K562 (cell line): ENCODE results near the gene ZBTB9. TPM values are rescaled to one million over a fixed set of nuclear protein-coding genes. Genes with fewer than 3 reads are reported as not detected.
A peak's percentile ranks its signal among the peaks of the same experiment; 100 is the strongest.

Experiments used
- CTCFL ChIP-seq: IDR thresholded peaks from 2 replicates; pipeline ENCODE4 v1.6.1; 2011; ENCODE audit warnings: borderline replicate concordance, low read depth, mild to moderate bottlenecking, moderate library complexity, low read length; ENCODE audit not compliant: insufficient read depth, poor library complexity, severe bottlenecking
- FIP1L1 ChIP-seq: fragments of 200-400 bp; formaldehyde crosslinking; IDR thresholded peaks from 2 replicates; pipeline ENCODE4 v1.6.1; 2018; ENCODE audit warnings: mild to moderate bottlenecking, low read depth, low read length; ENCODE audit not compliant: poor library complexity, severe bottlenecking
- FOXK2 ChIP-seq, 2 experiments: fragments of 450-650 bp; IDR thresholded peaks in 1 of 2; conservative IDR thresholded peaks in 1 of 2; 2 replicates each; pipeline ENCODE4 v1.6.1; 2016; ENCODE audit warnings: low read depth in 2 of 2, mild to moderate bottlenecking in 1 of 2
- HDAC2 ChIP-seq: fragments of 450-650 bp; IDR thresholded peaks from 2 replicates; pipeline ENCODE4 v1.6.1; 2016; ENCODE audit warnings: mild to moderate bottlenecking
- LARP7 ChIP-seq: fragments of 450-650 bp; IDR thresholded peaks from 2 replicates; pipeline ENCODE4 v1.6.1; 2016
- MLLT1 ChIP-seq, 2 experiments: fragments of 450-650 bp; IDR thresholded peaks; 2 replicates each; pipeline ENCODE4 v1.6.1; 2016
- NCOA1 ChIP-seq: fragments of 450-650 bp; IDR thresholded peaks from 2 replicates; pipeline ENCODE4 v1.6.1; 2016; ENCODE audit warnings: low read depth
- NFRKB ChIP-seq: fragments of 450-650 bp; IDR thresholded peaks from 2 replicates; pipeline ENCODE4 v1.6.1; 2016; ENCODE audit warnings: low read depth
- POLR2H ChIP-seq: IDR thresholded peaks from 2 replicates; pipeline ENCODE4 v1.6.1; 2016; ENCODE audit warnings: missing genetic modification characterization, low read depth, mild to moderate bottlenecking, control low read depth, missing compliant biosample characterization, moderate library complexity
- RAD51 ChIP-seq: fragments of 450-650 bp; IDR thresholded peaks from 2 replicates; pipeline ENCODE4 v1.7.1; 2016; ENCODE audit warnings: low read depth, mild to moderate bottlenecking, borderline replicate concordance
- THAP12 ChIP-seq: fragments of 250-450 bp; sonication (Bioruptor Pico); IDR thresholded peaks from 2 replicates; pipeline ENCODE4 v1.9.0; 2021; ENCODE audit warnings: mild to moderate bottlenecking, inconsistent platforms
- THRB ChIP-seq: fragments of 450-650 bp; formaldehyde crosslinking; conservative IDR thresholded peaks from 2 replicates; pipeline ENCODE4 v1.4.0; 2022; ENCODE audit warnings: mild to moderate bottlenecking, missing genetic modification characterization
- ZBTB2 ChIP-seq: fragments of 450-650 bp; IDR thresholded peaks from 2 replicates; pipeline ENCODE4 v1.6.1; 2016; ENCODE audit warnings: antibody characterized with exemption
- ZBTB5 ChIP-seq: fragments of 450-650 bp; IDR thresholded peaks from 2 replicates; pipeline ENCODE4 v1.6.1; 2017; ENCODE audit warnings: antibody characterized with exemption
- polyA plus RNA-seq, 8 experiments: library from polyadenylated mRNA; depleted of rRNA in 4 of 8; stranded (reverse) in 5 of 8; unstranded in 3 of 8; fragments of >200 nt; fragmentation: Nextera tagmentation in 2 of 8; fragmentation: Illumina TruSeq in 1 of 8; extraction: Ambion mirVana in 2 of 8; extraction: Trizol in 1 of 8; gene quantifications; 2 replicates each; pipeline versions ENCODE4 v1.2.1 to v1.2.3, GENCODE V29; 2011 to 2014; ENCODE audit warnings: inconsistent platforms in 1 of 8, missing spikeins in 1 of 8
- total RNA-seq, 7 experiments: library from RNA; depleted of rRNA in 6 of 7; stranded (reverse); fragments of >200 nt in 6 of 7; fragmentation: Illumina TruSeq in 2 of 7; extraction: Trizol in 2 of 7; gene quantifications; 2 replicates each; pipeline versions ENCODE4 v1.2.1 to v1.2.3, GENCODE V29; 2011 to 2021; ENCODE audit warnings: low replicate concordance in 1 of 7

Gene ZBTB9
- total and polyA plus RNA-seq, 9 of the 15 experiments (the other 6 are each of a cell fraction or from before 2014, with no cell fraction given) = 1.9 to 19.5 (median 10.4) TPM

GRCh38 chr6:33424855-33425667 lies 29.3 kb upstream of the ZBTB9 start (continued):
- peak; percentile 22 for TF ChIP-seq CTCFL
- no peak for TF ChIP-seq POLR2H (tag)
- peak; percentile 6; the same call in 1 of the 2 replicates for TF ChIP-seq THRB (CRISPR knock-in tag)
- TF ChIP-seq NFRKB = peak; percentile 94
- TF ChIP-seq FIP1L1 = no peak
- TF ChIP-seq MLLT1 (IDR thresholded peaks at IDR 0.05) = peak in 1 of 2 experiments; percentile 81; a peak in 2 of 4 replicates
- TF ChIP-seq LARP7 = peak; percentile 92
- 0 out of 2 replicates have a peak, but pooled peaks have one; percentile 34 for TF ChIP-seq ZBTB2
- peak; percentile 75; the same call in 1 of the 2 replicates for TF ChIP-seq ZBTB5
- peak; percentile 43 for TF ChIP-seq RAD51
- TF ChIP-seq FOXK2 (conservative IDR thresholded peaks at IDR 0.05 in 1 of 2, IDR thresholded peaks at IDR 0.05 in 1 of 2; ENCODE audit: low read depth in 2 of 2) = peak in 1 of 2 experiments; percentile 53; a peak in 1 of 4 replicates
- peak; percentile 38; the same call in 1 of the 2 replicates for TF ChIP-seq THAP12 (CRISPR knock-in tag)
- TF ChIP-seq HDAC2 = 0 out of 2 replicates have a peak, but pooled peaks have one; percentile 69
- TF ChIP-seq NCOA1 = peak; percentile 64; the same call in 1 of the 2 replicates
